ACHN (cell line): ENCODE results near the gene BRI3BP.
"Not testable (repeated sequence)": the region's sequence is repeated elsewhere in the genome, so short reads cannot be mapped to it uniquely, and the experiment has no call there.

Source experiments
- DNase-seq: peaks from one replicate; pipeline ENCODE4 v3.0.0-alpha.2; 2015
- in situ Hi-C: cut with HindIII; loops from 2 replicates; pipeline ENCODE4 v1.10.0; 2017; ENCODE audit warnings: low sequenced_read_pairs, low pct_ligation_motif_present, low pct_unique_long_range_greater_than_20kb

The BRI3BP gene

DNA sequence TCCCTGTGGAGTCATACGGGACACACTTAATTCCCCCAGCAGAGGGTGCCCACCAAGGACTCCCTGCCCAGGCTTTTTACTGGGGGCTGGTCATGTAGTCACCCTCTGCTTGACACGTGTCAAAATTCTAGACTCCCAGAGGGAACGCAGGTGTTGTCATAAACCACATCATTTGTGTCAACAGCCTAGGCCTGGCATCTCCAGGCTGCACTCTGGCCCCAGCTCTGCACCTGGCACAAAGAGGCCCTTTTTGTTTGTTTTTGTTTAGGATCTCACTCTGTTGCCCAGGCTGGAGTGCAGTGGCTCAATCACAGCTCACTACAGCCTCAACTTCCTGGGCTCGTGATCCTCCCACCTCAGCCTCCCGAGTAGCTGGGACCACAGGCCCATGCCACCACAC is 21.1 kb downstream of the BRI3BP start:
- DNase-seq = no peak
- in situ Hi-C loops = no loop called here

DNA sequence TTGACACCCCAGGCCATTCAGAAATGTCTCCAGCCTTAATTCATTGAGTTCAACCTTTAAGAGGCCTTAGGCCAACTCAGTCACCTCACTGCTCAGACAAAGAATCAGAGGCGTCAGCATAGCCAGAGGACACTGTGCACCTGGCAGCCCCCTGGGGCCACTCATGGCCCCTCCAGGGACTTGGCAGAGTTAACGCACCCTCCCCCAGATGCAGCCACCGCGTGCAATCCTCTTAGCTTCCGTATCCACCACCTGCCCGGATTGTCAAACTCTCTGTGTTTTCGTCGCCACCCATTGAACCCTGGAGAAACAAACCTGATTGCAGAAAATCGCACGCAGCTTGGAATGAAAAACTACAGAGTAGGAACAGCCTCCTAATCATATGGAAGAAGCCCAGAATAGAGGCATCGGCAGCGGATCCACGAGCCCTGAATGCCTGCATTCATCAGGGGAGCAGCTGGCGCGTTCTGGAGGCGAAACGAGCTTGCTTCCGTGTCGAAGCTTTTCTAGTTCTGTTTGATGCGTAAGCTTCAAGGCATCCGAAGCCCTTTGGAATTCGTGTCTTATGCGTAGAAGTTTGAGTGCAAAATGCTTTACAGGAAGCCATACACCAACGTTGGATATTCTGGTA is 22.4 kb downstream of the BRI3BP start:
- DNase-seq = no peak
- in situ Hi-C loops = no loop called here

DNA sequence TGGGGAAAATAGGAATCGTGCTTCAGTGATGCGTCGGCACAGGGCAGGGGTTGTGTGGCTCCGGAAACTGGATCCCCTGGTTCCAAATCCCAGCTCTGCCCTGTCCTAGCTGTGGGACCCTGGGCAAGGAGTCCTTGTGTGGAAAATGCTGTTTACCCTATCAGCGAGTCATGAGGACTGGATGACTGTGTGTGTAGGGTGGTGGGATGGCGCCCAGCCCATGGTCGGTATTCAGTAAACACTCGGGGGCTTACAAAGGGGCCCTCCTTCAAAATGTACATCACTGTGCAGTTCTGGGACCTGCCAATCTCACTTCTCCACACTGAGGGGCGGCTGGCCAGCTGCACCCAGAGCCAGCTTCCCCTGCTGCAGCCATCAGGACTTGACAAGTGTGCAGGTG is 24.4 kb downstream of the BRI3BP start:
- DNase-seq = no peak
- in situ Hi-C loops = no loop called here

DNA sequence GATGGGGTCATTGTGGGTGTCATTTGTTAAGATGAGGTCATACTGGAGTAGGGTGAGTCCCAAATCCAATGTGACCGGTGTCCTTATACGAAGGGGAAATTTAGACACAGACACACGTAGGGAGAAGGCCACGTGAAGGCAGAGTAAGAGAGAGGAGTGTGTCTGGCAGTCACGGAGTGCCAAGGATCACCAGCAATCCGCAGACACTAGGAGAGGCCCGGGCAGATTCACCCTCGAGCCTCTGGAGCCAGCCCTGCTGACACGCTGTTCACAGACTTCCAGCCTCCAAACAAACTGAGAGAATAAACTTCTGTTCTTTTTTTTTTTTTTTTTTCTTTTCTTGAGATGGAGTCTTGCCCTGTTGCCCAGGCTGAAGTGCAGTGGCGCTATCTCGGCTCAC is 24.9 kb downstream of the BRI3BP start:
- DNase-seq = no peak
- in situ Hi-C loops = no loop called here

DNA sequence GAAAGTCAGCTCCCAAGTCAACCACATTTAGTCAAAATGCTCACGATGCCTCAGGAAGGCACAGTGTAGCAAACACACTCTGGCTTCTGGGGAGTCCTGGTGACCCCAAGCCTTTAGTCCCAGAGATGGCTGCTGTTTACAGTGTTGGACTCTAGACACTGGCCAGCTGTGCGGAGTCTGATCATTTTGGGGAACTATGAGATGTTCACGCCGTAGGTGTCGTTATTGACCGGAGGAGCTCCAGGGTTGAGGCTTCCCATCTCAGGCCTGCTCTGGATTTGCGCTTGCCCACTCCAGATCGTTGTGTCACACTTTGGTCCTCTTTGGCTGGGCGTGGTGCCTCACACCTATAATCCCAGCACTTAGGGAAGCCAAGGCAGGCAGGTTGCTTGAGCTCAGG is 27.7 kb downstream of the BRI3BP start:
- in situ Hi-C loops = no loop called here
- DNase-seq = no peak

DNA sequence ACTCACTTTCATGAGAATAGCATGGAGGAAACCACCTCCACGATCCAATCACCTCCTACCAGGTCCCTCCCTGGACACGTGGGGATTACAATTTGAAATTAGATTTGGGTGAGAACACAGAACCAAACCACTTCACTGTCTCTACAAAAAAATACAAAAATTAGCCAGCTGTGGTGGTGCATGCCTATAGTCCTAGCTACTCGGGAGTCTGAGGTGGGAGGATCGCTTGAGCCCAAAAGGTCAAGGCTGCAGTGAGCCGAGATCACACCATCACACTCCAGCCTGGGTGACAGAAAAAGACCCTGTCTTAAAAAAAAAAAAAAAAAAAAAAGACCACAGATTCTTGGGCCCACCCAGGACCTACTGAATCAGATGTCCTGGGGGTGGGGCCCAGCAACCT is 28.3 kb downstream of the BRI3BP start:
- in situ Hi-C loops = no loop called here
- no peak for DNase-seq

DNA sequence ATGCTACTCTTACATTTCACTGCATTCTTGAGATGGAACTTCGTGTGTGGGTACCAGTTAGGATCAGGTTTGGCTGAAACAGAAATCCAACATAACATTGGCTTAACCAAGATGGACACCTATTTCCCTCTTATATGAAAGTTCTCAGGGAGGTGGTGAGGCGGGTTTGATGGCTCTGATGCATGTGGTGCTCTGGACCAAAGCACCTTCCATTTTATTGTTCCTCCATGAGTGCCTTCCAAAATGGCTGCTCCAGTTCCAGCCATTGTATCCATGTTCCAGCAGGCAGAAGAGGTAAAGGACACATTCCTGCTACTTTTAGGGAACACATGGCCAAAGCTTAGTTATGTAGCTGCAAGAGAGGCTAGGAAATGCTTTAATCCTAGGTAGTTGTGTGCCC is 29.6 kb downstream of the BRI3BP start:
- no peak for DNase-seq
- in situ Hi-C loops = no loop called here

GRCh38 chr12:125024949-125025563 is 31.6 kb downstream of the BRI3BP start:
- in situ Hi-C loops = no loop called here
- DNase-seq = no peak

- in situ Hi-C loops = no loop called here
- no peak for DNase-seq
These were observed 32.3 kb downstream of the BRI3BP start for GRCh38 chr12:125025606-125026235.

- in situ Hi-C loops = no loop called here
- no peak for DNase-seq
These were observed 34.7 kb downstream of the BRI3BP start for GRCh38 chr12:125028106-125028505.

DNA sequence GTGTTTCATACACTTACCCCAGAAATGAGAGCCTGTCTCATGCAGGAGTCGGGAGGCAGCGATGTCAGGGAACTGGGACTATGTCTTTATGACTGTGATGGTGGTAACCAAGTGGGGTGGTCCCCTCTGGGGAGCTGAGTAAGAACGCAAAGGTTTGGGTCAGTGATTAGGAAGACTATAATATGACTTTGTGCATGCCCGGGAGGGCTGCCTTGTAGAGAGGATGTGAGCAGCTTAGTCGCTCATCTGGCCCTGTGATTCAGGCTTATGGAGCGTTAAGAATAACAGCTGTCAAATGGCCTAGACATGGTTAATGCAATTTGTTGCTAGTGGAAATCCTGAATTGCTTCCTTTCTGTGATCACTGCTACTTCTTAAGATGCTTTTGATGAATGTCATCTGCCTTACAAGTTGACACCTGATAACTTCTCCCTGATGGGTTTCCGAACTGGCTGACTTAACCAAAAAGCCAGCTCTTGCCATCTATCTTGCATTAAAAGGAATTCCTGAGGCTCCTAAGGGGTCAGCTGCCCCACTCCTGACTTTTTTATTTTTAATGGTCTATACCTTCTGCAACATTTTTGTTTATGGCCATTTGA is 36.4 kb downstream of the BRI3BP start:
- in situ Hi-C loops = no loop called here
- DNase-seq = no peak

DNA sequence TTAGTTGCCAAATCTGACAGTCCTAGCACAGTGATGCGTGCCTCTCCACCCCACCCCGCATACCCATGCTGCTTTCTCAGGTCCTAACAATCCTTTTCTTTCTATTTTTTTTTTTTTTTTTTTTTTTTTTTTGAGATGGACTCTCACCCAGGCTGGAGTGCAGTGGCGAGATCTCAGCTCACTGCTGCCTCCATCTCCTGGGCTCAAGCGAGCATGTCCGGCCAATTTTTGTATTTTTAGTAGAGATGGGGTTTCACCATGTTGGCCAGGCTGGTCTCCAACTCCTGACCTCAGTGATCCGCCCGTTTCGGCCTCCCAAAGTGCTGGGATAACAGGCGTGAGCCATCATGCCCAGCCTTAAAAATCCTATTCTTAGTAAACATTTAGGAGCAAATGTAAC is 38.0 kb downstream of the BRI3BP start:
- DNase-seq, in situ Hi-C loops: not testable (repeated sequence)

GRCh38 chr12:125032466-125033152 is 39.2 kb downstream of the BRI3BP start:
- no peak for DNase-seq
- in situ Hi-C loops = no loop called here

GRCh38 chr12:125033288-125033687 is 39.8 kb downstream of the BRI3BP start:
- in situ Hi-C loops = no loop called here
- DNase-seq = no peak

- in situ Hi-C loops = no loop called here
- no peak for DNase-seq
These were observed 45.7 kb downstream of the BRI3BP start for GRCh38 chr12:125038976-125039625.

GRCh38 chr12:125049093-125049458 is 55.6 kb downstream of the BRI3BP start:
- no peak for DNase-seq
- in situ Hi-C loops = no loop called here

DNA sequence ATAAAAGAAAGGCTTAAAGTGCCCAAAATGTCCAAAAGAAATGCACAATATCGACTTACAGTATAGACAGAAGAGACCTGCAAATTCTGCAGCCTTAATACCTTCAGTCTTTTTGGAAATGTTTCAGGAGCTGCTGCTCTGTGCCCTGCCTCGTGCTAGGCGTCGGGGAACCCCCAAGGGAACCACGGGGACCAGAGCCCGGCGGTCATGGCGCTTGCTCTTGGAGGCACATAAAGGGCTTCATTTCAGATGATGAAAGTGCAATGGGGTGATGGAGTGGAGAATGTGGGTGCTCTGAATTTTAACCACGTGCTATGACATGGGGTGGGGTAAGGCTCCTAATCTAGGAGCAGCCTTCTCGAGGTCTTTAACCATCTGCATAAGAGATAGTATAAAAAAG is 57.0 kb downstream of the BRI3BP start:
- DNase-seq = no peak
- in situ Hi-C loops = no loop called here

- in situ Hi-C loops = no loop called here
- DNase-seq = no peak
These were observed 57.4 kb downstream of the BRI3BP start for GRCh38 chr12:125050868-125051267.

- in situ Hi-C loops = no loop called here
- DNase-seq = no peak
These were observed 60.4 kb downstream of the BRI3BP start for GRCh38 chr12:125053821-125054220.
